Measurements from ENCODE around the gene ROGDI. TPM values are rescaled to one million over a fixed set of nuclear protein-coding genes. Genes with fewer than 3 reads are reported as not detected.

Gene ROGDI
- total RNA-seq, 4 donors from 2014 or later, result 9.8 to 16.1 (median 12.2) TPM

- WGBS, result 83% methylated on average over 10 of the region's 21 CpGs
- Histone ChIP-seq H3K27ac (no peak overlapping the region), H3K9me3 (no peaks in the 10 kb centered on the region), H3K27me3 (no peaks in the 10 kb centered on the region), H3K4me1 (peaks cover 21% of the 10 kb centered on the region), H3K4me3 (no peak overlapping the region), H3K36me3 (peaks cover 24% of the 10 kb centered on the region)
- no peak for DNase-seq (ENCODE audit: low spot score in 2 of 2)
- TF ChIP-seq POLR2A (IDR thresholded peaks at IDR 0.05), result no peak
- no peak for TF ChIP-seq EP300 (IDR thresholded peaks at IDR 0.05)
- TF ChIP-seq POLR2AphosphoS5 (IDR thresholded peaks at IDR 0.05), result no peak
- TF ChIP-seq CTCF (IDR thresholded peaks at IDR 0.05), result no peak
Observed at GRCh38 chr16:4796982-4797804, 5.2 kb downstream of the ROGDI start.

GRCh38 chr16:4795828-4796572 lies 6.4 kb downstream of the ROGDI start:
- 88% methylated on average over 19 of the region's 30 CpGs for WGBS
- no peak for DNase-seq (ENCODE audit: low spot score in 2 of 2)
- Histone ChIP-seq H3K36me3 (peaks cover 24% of the 10 kb centered on the region), H3K27ac (no peak overlapping the region), H3K9me3 (no peaks in the 10 kb centered on the region), H3K27me3 (no peaks in the 10 kb centered on the region), H3K4me1 (peaks cover 9% of the 10 kb centered on the region), H3K4me3 (peak overlapping the region; percentile 16)
- TF ChIP-seq CTCF (IDR thresholded peaks at IDR 0.05) (no peak), POLR2AphosphoS5 (IDR thresholded peaks at IDR 0.05) (no peak), EP300 (IDR thresholded peaks at IDR 0.05) (no peak), POLR2A (IDR thresholded peaks at IDR 0.05) (no peak)

GRCh38 chr16:4795181-4795827 lies 7.1 kb downstream of the ROGDI start, which contains the start of gene SMIM22:
SMIM22 (plus strand) TSS chr16:4795369; CDS start chr16:4795735, 366 bp downstream.
- Histone ChIP-seq H3K36me3 (peaks cover 24% of the 10 kb centered on the region), H3K4me1 (peaks cover 2% of the 10 kb centered on the region), H3K9me3 (no peaks in the 10 kb centered on the region), H3K27ac (no peak within 1 kb of the TSS), H3K27me3 (no peaks in the 10 kb centered on the region), H3K4me3 (peak within 1 kb of the TSS; percentile 16)
- 54% methylated on average over 14 of the region's 14 CpGs for WGBS
- TF ChIP-seq EP300 (IDR thresholded peaks at IDR 0.05), result no peak
- TF ChIP-seq POLR2A (IDR thresholded peaks at IDR 0.05), result no peak
- no peak for TF ChIP-seq CTCF (IDR thresholded peaks at IDR 0.05)
- TF ChIP-seq POLR2AphosphoS5 (IDR thresholded peaks at IDR 0.05), result no peak
- DNase-seq (ENCODE audit: low spot score in 2 of 2), result no peak

- Histone ChIP-seq H3K27me3 (no peaks in the 10 kb centered on the region), H3K27ac (no peak overlapping the region), H3K4me3 (no peak overlapping the region), H3K4me1 (no peaks in the 10 kb centered on the region), H3K36me3 (peaks cover 10% of the 10 kb centered on the region), H3K9me3 (no peaks in the 10 kb centered on the region)
- TF ChIP-seq EP300 (IDR thresholded peaks at IDR 0.05), result no peak
- TF ChIP-seq CTCF (IDR thresholded peaks at IDR 0.05), result no peak
- TF ChIP-seq POLR2A (IDR thresholded peaks at IDR 0.05), result no peak
- no peak for TF ChIP-seq POLR2AphosphoS5 (IDR thresholded peaks at IDR 0.05)
- DNase-seq (ENCODE audit: low spot score in 2 of 2), result no peak
- 81% methylated on average over 12 of the region's 13 CpGs for WGBS
Observed at GRCh38 chr16:4792951-4793513, 9.4 kb downstream of the ROGDI start.

All from suprapubic skin (tissue), 4 donors.